ENCODE measurements around the gene MLLT10. TPM values are rescaled to one million over a fixed set of nuclear protein-coding genes. Genes with fewer than 3 reads are reported as not detected.

MLLT10 gene
- total RNA-seq, 4 donors from 2014 or later, result 23.5 to 39.7 (median 30.2) TPM

DNA sequence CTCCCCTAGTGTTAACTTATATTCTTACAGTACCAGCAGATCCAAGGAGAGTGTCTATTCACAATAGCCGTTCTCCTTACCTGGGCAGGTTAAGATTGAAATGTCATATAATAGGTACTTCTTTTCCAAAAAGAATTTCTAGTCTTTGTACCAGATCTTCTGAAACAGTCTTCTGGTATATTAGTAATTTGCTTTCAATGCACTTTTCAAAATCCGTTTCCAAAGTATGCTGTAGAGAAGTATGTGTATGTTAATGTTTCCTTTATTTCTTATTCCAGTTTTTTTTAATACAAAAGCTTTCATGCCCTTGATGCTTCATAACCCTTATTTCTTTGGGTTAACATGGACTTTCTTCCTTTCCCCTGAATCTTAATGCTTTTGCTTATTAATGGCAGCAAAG, 188.2 kb downstream of the MLLT10 start:
- H3K27me3 ChIP-seq, result no peaks in the 10 kb centered on the region
- 95% methylated on average over 2 of the region's 2 CpGs for WGBS
- intact Hi-C loops (cut with DNase I), result no loop called here
- H3K27ac ChIP-seq (replicated peaks in 1 of 4), result no peak overlapping the region
- no peak for DNase-seq (ENCODE audit: extremely low spot score)
- H3K4me1 ChIP-seq, result peaks cover 20 to 26% (median 24%) of the 10 kb centered on the region in 4 donors
- peaks cover 0 to 8% (median 7%) of the 10 kb centered on the region in 4 donors for H3K36me3 ChIP-seq
- H3K9me3 ChIP-seq, result no peaks in the 10 kb centered on the region
- H3K4me3 ChIP-seq, result no peak overlapping the region
- TF ChIP-seq, protein P1, sequence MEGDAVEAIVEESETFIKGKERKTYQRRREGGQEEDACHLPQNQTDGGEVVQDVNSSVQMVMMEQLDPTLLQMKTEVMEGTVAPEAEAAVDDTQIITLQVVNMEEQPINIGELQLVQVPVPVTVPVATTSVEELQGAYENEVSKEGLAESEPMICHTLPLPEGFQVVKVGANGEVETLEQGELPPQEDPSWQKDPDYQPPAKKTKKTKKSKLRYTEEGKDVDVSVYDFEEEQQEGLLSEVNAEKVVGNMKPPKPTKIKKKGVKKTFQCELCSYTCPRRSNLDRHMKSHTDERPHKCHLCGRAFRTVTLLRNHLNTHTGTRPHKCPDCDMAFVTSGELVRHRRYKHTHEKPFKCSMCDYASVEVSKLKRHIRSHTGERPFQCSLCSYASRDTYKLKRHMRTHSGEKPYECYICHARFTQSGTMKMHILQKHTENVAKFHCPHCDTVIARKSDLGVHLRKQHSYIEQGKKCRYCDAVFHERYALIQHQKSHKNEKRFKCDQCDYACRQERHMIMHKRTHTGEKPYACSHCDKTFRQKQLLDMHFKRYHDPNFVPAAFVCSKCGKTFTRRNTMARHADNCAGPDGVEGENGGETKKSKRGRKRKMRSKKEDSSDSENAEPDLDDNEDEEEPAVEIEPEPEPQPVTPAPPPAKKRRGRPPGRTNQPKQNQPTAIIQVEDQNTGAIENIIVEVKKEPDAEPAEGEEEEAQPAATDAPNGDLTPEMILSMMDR (IDR thresholded peaks at IDR 0.05), result no peak
- TF ChIP-seq POLR2A (IDR thresholded peaks at IDR 0.05; ENCODE audit: low read depth) (no peak), EP300 (IDR thresholded peaks at IDR 0.05) (no peak), POLR2AphosphoS5 (IDR thresholded peaks at IDR 0.05) (no peak)

- no peak for DNase-seq (ENCODE audit: extremely low spot score)
- WGBS, result 44% methylated on average over 7 of the region's 7 CpGs
- H3K27me3 ChIP-seq, result no peaks in the 10 kb centered on the region
- H3K36me3 ChIP-seq, result peaks cover 0 to 14% (median 7%) of the 10 kb centered on the region in 4 donors
- H3K9me3 ChIP-seq, result no peaks in the 10 kb centered on the region
- H3K4me3 ChIP-seq, result no peak overlapping the region
- intact Hi-C loops (cut with DNase I), result no loop called here
- no peak overlapping the region for H3K27ac ChIP-seq (replicated peaks in 1 of 4)
- peaks cover 20 to 26% (median 24%) of the 10 kb centered on the region in 4 donors for H3K4me1 ChIP-seq
- TF ChIP-seq, protein P1 (IDR thresholded peaks at IDR 0.05), result no peak
- TF ChIP-seq EP300 (IDR thresholded peaks at IDR 0.05) (no peak), POLR2A (IDR thresholded peaks at IDR 0.05; ENCODE audit: low read depth) (no peak), POLR2AphosphoS5 (IDR thresholded peaks at IDR 0.05) (no peak)
Observed at GRCh38 chr10:21724020-21724589, 190.1 kb downstream of the MLLT10 start.

DNA sequence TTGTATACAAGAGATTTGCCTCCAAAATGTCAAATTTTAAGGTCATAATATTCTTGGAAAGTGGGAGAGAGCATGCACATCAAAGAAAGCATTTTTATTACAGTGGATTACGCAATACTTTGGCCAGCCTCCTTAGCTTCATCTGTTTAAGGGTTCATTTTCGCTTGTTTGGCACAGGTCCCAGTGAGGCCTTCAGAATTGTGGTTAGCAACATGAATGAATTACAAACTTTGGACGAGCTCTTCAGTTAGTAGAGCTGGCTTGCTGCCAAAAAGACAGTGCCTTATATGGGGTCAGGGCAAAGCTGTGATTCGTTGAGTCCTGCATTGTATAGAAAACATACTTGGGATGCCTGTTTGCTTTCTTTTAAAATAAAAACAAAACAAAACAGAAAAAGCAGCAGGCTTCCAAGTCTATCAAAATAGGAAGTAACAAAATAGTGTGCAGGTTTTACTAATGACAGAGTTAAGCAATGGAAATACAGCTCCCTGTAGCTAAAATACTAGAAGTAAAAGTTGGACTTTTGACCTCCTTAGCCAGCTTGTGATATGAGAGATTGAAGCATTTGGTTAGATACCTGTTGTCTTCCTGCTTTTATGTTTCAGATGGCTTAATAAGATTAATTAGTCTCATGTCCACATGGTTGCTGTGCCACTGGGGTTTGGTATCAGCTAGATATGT, 190.8 kb downstream of the MLLT10 start:
- DNase-seq (ENCODE audit: extremely low spot score), result peak; percentile 95
- H3K4me3 ChIP-seq, result no peak overlapping the region
- H3K27ac ChIP-seq (replicated peaks in 1 of 4), result peak overlapping the region in 2 of 4 donors; percentile 29 to 33
- H3K4me1 ChIP-seq, result peaks cover 20 to 26% (median 24%) of the 10 kb centered on the region in 4 donors
- TF ChIP-seq POLR2AphosphoS5 (IDR thresholded peaks at IDR 0.05) (peak; percentile 70 to 77), EP300 (IDR thresholded peaks at IDR 0.05) (no peak)
- no peaks in the 10 kb centered on the region for H3K27me3 ChIP-seq
- peaks cover 0 to 14% (median 7%) of the 10 kb centered on the region in 4 donors for H3K36me3 ChIP-seq
- intact Hi-C loops (cut with DNase I), result no loop called here
- 2% methylated on average over 4 of the region's 4 CpGs for WGBS
- no peaks in the 10 kb centered on the region for H3K9me3 ChIP-seq

DNA sequence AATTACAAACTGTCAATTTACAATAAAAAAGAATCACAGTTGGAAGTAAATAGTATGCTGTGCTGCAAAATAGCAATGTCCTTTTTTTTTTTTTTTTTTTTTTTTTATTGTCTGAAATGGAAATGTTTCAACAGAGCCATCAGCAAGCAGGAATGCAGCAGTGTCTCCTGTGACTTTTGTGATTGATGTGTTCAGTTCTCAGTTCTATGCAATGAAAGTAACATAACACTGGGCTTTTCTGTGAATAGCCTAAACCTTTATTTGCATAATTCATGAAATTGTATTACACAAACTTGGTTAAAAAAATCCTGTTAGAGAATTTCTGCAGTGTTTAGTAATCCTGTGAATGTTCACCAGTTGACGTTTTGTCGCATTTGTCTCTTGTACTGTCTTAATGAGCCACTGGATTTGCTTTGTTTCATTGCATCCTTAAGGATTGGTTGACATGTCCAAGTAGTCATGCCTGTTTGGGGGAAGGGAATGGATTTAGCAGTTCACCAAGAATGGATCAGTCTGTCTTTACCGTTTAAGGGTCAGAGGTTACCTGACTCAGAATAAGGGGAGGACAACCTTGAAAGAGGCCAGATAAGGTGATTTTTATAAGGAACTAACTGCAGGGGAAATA, 192.7 kb downstream of the MLLT10 start:
- no peak overlapping the region for H3K4me3 ChIP-seq
- H3K9me3 ChIP-seq, result no peaks in the 10 kb centered on the region
- no peaks in the 10 kb centered on the region for H3K27me3 ChIP-seq
- peaks cover 4 to 14% (median 7%) of the 10 kb centered on the region in 4 donors for H3K36me3 ChIP-seq
- 78% methylated on average over 3 of the region's 3 CpGs for WGBS
- intact Hi-C loops (cut with DNase I), result no loop called here
- no peak overlapping the region for H3K27ac ChIP-seq (replicated peaks in 1 of 4)
- TF ChIP-seq, protein P1 (IDR thresholded peaks at IDR 0.05), result no peak
- no peak for TF ChIP-seq EP300 (IDR thresholded peaks at IDR 0.05)
- no peak for TF ChIP-seq POLR2AphosphoS5 (IDR thresholded peaks at IDR 0.05)
- no peak for TF ChIP-seq POLR2A (IDR thresholded peaks at IDR 0.05; ENCODE audit: low read depth)
- H3K4me1 ChIP-seq, result peaks cover 15 to 22% (median 18%) of the 10 kb centered on the region in 4 donors
- no peak for DNase-seq (ENCODE audit: extremely low spot score)

Measured in esophagus muscularis mucosa (tissue), 4 donors.